Measurements from ENCODE around the gene BPIFA3. TPM values are rescaled to one million over a fixed set of nuclear protein-coding genes. Genes with fewer than 3 reads are reported as not detected.

BPIFA3 gene
- total and polyA plus RNA-seq, 2 experiments from 2014 or later = not detected

- no peak overlapping the region for H3K4me2 ChIP-seq
- no peaks in the 10 kb centered on the region for H3K79me2 ChIP-seq (replicated peaks; ENCODE audit: insufficient read depth)
- no peaks in the 10 kb centered on the region for H3K36me3 Mint-ChIP-seq (ENCODE audit: low read depth)
- no peaks in the 10 kb centered on the region for H3F3A ChIP-seq (replicated peaks; ENCODE audit: low read depth)
- no peak overlapping the region for H3K27ac Mint-ChIP-seq
- no peaks in the 10 kb centered on the region for H3K36me3 ChIP-seq (ENCODE audit: insufficient read depth)
- peaks cover 3% of the 10 kb centered on the region; the same call in 1 of the 2 replicates for H3K9me2 ChIP-seq (ENCODE audit: insufficient read depth)
- H3K4me3 ChIP-seq = no peak overlapping the region
- H3K27ac ChIP-seq (ENCODE audit: low read depth) = no peak overlapping the region
- H3K4me1 Mint-ChIP-seq = no peaks in the 10 kb centered on the region; the same call in 2 of the 3 replicates
- DNase-seq (ENCODE audit: low spot score) = no peak
- no peak overlapping the region for H3K4me3 Mint-ChIP-seq
- H3K27me3 ChIP-seq (ENCODE audit: insufficient read depth) = no peaks in the 10 kb centered on the region
- no peaks in the 10 kb centered on the region for H3K4me1 ChIP-seq (ENCODE audit: insufficient read depth)
- no peak for ATAC-seq
- H3K27me3 Mint-ChIP-seq (ENCODE audit: insufficient read depth, low read depth, poor library complexity) = peaks cover 12% of the 10 kb centered on the region
- no peak overlapping the region for H2AFZ ChIP-seq
- H3K9me3 Mint-ChIP-seq = peaks cover 3% of the 10 kb centered on the region; the same call in 1 of the 3 replicates
- peaks cover 3% of the 10 kb centered on the region; the same call in 1 of the 2 replicates for H4K20me1 ChIP-seq (replicated peaks; ENCODE audit: insufficient read depth)
- TF ChIP-seq EZH2phosphoT487 (IDR thresholded peaks at IDR 0.05; ENCODE audit: unreplicated experiment) (no peak), POLR2AphosphoS5 (IDR thresholded peaks at IDR 0.05; ENCODE audit: low read depth) (no peak), STAT1 (IDR thresholded peaks at IDR 0.05; ENCODE audit: unreplicated experiment) (no peak), REST (IDR thresholded peaks at IDR 0.05; ENCODE audit: unreplicated experiment) (no peak), EZH2 (IDR thresholded peaks at IDR 0.05; ENCODE audit: low read depth, unreplicated experiment) (no peak), ZNF462 (CRISPR knock-in tag; IDR thresholded peaks at IDR 0.05) (no peak), ZNF114 (CRISPR knock-in tag; IDR thresholded peaks at IDR 0.05) (no peak), CREB1 (CRISPR knock-in tag; IDR thresholded peaks at IDR 0.05; ENCODE audit: low read depth) (no peak), ETS1 (IDR thresholded peaks at IDR 0.05) (no peak), JUNB (IDR thresholded peaks at IDR 0.05; ENCODE audit: unreplicated experiment) (no peak), ZNF331 (CRISPR knock-in tag; IDR thresholded peaks at IDR 0.05; ENCODE audit: low read depth) (no peak), NANOG (IDR thresholded peaks at IDR 0.05; ENCODE audit: borderline replicate concordance) (no peak)
- TF ChIP-seq, protein P1, sequence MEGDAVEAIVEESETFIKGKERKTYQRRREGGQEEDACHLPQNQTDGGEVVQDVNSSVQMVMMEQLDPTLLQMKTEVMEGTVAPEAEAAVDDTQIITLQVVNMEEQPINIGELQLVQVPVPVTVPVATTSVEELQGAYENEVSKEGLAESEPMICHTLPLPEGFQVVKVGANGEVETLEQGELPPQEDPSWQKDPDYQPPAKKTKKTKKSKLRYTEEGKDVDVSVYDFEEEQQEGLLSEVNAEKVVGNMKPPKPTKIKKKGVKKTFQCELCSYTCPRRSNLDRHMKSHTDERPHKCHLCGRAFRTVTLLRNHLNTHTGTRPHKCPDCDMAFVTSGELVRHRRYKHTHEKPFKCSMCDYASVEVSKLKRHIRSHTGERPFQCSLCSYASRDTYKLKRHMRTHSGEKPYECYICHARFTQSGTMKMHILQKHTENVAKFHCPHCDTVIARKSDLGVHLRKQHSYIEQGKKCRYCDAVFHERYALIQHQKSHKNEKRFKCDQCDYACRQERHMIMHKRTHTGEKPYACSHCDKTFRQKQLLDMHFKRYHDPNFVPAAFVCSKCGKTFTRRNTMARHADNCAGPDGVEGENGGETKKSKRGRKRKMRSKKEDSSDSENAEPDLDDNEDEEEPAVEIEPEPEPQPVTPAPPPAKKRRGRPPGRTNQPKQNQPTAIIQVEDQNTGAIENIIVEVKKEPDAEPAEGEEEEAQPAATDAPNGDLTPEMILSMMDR (conservative IDR thresholded peaks at IDR 0.05; ENCODE audit: low read depth in 2 of 2) = no peak
Observed at GRCh38 chr20:33263784-33264183, 46.6 kb downstream of the BPIFA3 start.
